GM21528 (cell line): ENCODE data around the gene HLCS.

Experiments used
- ATAC-seq: cut with Tn5 transposase; IDR thresholded peaks from one replicate; pipeline ENCODE4 v1.9.1; 2021; ENCODE audit warnings: mild to moderate bottlenecking, moderate library complexity; ENCODE audit not compliant: unreplicated experiment, low FRiP score

Gene HLCS

DNA sequence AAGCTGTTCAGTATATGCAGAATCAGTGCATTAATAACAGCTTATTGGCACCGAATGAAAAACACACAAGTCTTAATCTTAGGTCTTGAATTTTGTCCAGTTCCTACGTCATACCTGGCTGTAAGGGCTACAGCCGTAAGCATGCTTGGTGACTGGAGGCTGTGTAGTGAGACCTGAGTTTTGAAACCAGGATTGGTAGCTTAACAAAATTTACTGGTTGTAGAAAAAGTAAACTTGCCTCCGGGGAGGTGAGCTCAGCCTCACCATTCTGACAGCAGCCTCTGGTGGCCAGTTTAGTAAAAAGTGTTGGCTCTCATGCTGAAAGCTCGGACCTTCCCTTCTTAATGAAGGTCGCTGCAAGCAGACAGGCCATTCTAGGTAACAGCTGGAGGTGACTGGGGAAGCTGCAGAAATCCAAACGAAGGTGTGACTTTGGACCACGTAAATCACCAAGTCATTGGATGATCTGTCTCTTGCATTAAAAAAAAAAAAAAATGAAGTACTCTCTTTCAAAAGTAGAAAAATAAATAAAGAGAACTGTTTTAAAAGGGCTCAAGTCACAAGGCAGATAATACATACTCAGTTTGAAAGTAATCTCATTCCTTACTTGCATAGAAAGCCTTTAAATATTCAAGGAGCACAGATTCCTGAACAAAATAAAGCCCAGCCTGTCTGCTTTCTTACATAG lies 48.9 kb downstream of the HLCS start:
- no peak for ATAC-seq

DNA sequence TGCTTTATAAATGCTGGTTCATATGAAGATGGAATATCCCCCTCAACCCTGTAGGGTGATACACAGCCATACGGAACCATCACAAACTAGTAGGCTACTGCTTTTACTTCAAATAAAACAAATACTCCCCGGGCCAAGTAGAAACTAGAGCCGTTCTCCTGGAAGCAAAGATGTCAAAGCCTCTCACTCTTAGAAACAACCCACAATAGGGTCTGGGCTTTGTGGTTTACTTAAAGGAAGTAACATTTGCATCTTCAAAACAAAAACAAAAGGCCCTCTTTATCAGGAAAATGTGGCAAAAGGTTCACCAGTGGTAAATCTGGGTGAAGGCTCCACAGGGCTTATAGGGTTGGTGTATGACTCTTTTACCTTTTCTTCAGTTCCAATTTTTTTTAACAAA lies 49.8 kb downstream of the HLCS start:
- no peak for ATAC-seq

DNA sequence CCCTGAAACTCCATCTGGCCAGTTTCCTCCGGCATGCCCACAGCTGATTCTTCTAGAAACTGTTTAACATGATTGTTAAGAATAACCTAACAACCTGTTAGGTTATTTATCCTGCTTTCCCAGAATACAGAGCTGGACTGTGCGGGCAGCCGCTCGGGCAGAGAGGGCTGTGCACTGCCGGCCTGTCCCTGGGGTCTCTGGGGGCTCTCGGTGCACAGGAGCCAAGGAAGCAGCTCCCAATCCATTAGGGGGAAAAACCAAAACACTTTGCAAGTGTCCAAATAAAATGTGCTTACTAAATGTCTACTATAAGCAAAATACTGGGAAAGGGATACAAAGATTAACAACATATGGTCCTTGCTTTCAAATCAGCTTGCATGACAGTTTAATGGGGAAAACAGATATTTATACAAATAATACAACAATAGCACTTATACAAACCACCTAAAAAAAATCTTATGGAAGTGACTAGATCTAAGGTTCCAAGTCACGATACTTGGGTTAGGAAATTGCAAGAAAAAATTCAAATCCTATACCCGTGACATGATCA lies 50.7 kb downstream of the HLCS start:
- ATAC-seq = no peak

DNA sequence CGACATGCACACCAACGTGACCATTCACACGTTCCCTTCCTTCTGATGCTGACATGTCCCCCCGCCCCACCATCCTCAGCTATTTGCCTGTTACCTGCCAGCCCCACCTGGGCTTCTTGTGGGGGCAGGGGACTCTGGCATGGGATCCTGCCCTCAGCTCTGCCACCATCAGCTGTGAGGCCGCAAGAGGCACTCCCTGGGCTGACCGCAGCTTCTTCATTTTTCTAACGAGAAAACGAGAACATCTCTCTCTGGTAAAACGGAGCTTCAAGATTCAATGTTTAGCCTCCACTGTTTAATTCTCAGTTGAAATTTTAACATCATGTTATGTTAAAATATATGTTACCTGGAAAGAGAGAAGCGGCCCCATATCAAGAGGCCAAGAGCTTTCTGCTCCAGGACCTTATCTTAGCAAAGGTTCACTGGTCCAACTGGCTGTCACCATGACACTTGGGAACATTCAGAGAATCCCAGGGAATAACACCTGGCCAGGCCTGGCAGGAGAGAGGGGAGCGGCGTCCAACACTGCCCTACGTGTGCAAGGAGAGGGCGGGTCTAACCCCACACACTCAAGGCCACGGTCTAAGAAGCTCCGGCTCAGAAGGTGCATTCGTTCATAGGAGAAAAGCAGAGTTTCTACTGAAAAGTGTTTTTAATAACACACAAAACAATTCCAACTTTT lies 51.3 kb downstream of the HLCS start:
- no peak for ATAC-seq

DNA sequence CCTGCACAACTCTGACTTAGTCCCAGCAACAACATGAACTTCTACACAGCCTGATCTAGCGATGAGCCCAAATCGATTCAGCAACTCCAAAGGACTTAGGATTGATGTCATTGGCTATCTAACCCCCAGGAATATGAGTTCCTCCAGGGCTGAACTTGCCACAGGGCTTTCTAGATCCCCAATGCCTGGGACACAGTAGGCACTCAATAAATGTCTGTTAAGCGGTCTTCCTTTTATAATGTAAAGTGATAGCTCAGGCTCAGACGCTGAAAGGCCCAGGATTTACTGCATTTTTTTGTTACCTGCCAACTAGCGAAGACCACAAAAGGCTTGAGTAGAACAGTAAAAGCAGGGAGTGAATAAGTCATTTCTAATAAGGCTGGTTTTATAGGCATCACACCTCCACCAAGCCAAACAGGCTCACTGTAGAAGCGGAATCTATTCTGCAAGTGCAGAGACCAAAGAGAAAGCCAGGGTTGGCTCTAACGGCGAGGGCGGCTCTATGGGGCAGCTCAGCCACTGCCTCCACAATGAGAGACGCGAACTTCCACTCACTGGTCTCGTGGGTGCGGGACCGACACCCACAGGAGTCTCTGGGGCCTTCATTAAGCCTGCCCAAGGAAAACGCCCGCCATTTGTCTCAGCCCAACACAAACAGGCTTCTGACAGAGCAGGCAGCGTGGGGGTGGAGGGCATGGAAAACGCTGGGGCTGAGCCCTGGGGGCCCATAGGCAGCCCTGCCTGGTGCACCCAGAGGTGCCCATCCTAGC lies 52.0 kb downstream of the HLCS start:
- no peak for ATAC-seq

DNA sequence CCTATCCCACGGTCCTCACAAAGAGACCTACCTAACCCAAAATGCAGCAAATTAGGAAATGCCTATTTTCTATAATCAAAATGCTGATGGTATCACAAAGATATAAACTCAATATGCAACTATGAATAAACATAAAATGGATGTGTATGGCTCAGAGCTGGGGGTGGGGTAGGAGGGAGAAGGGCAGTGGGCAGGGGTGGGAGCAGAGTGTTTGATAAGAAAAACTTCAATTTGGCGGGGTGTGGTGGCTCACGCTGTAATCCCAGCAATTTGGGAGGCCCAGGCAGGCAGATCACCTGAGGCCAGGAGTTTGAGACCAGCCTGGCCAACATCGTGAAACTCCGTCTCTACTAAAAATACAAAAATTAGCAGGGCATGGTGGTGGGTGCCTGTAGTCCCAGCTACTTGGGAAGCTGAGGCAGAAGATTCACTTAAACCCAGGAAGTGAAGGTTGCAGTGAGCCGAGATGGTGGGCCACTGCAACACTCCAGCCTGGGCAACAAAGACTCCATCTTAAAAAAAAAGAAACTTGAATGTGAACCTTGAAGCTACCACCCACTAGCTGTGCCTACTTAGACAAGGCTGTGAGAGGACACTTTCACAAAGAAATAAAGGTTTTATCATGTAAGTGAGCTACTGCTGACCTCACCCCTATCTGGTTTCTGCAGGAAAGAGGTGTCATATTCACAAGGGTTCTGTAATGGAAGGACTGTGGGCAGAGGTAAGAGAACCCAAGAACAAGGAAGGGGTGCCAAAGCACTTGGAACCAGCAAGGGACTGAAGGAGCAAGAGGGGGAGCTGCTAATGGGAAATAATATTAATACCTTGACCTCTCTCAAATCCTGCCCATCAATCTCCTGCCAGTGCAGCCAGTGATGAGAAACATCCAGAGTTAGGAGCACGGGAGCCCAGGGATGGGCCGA lies 53.0 kb downstream of the HLCS start:
- no peak for ATAC-seq

DNA sequence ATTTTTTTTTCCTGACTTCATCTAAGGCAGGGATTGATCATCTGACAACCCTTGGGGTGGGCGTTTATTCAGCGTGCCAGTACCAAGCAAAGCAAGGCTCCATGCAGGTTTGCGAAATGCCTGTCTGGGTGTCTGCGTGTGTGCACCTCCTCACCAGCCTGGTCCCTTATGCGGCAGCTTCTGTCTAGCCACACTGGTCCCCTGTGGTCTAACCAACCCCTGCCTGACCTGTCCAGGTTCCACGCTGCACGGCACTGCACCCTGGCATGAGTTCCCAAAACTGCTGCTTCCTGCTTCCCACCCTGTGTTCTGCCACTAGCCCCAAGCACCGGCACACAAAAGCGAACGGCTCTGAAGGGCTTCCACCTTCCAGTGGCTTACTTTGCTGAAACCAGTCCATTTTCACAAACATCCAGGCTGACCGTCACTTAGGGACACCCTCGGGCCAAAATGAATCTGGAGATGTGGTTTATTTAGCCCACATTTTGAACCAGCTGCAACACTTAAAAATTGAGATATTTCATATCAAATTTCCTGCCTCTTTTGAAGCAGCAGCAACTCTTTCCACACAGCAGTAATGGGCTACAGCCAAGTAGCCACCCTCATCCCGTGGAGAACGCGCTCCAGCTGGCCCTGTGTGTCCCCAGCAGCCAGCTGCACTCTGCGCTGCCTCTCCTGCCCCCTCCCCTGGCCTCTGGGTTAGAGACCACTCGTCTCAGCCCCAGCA lies 55.7 kb downstream of the HLCS start:
- ATAC-seq = no peak

DNA sequence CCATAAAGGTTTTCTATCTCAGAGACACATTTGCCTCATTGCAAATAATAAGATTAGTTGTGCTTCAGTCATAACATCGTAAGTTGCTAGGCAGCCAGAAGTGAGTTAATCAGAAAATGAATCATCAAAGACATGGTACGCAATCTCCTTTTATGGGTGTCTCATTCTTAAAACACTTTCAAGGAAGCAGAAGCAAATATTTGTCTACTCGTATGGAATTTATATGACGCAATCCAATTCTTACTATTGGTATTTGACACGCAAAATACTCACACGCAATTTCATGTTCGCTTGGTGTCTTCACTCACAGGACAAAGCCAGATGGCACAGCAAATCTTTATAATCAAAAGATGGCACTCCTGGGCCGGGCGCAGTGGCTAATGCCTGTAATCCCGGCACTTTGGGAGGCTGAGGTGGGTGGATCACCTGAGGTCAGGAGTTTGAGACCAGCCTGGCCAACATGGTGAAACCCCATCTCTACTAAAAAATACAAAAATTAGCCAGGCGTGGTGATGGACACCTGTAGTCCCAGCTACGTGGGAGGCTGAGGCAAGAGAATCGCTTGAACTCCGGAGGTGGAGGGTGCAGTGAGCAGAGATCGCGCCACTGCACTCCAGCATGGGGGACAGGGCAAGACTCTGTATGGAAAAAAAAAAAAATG lies 56.4 kb downstream of the HLCS start:
- no peak for ATAC-seq

DNA sequence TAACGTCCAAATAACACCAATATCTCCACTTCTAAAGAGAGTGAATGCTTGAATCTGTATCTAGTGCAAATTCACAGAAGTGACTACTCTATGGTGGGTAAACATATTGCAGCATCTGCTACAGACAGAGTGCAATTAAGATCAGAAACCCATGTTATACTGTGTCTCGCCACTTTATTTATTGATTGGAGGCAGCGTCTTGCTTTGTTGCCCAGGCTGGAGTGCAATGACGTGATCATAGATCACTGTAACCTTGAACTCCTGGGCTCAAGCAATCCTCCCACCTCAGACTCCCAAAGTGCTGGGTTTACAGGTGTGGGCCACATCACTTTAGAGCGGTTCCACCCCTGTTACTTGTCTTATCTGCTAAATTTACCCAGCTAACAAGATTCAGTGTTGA lies 57.0 kb downstream of the HLCS start:
- no peak for ATAC-seq

DNA sequence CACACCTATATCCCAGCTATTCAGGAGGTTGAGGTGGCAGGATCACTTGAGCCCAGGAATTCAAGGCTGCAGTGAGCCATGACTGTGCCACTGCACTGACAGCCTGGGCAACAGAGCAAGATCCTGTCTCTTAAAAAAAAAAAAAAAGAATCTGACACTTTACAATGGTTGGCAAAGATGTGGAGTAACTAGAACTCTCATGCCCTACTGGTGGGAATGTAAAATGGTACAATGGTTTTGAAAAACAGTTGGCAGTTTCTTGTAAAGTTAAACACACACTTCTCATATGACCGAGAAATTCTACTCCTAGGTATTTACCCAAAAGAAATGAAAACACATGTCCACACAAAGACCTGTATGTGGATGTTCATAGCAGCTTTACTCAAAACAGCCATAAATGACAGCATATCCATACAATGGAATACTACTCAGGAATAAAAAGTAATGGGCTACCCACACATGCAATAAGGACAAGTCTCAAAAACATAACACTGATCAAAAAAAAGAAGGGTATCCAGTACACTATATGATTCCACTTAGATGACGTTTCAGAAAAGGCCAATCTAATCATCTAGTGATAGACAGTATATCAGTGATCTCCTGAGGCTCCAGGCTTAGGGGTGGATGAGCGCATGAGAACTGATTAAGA lies 58.1 kb downstream of the HLCS start:
- no peak for ATAC-seq

DNA sequence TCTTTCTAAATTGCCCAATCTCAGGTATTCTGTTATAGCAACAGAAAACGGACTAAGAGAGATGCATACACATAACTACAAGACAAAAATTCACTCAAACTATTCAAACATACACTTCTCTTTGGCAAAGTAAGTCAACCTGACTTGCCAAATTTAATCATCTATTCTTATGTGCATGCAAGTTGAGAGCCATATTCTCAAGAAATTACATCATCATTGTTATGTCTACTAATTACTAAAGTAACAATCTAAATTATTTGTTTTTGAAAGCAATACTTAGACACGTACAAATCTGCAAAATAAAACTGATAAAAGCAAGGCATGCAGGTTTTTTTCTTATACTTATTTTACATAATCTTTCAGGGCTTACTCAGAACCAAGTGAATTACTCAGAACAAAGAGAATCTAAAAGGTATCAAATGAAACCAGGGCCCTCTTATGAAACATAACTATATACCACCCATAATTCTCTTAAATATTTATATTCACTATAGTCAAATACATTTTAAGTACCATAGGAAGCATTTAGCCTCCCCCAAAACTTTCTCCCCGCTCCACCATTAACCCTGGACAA lies 62.3 kb downstream of the HLCS start:
- no peak for ATAC-seq

DNA sequence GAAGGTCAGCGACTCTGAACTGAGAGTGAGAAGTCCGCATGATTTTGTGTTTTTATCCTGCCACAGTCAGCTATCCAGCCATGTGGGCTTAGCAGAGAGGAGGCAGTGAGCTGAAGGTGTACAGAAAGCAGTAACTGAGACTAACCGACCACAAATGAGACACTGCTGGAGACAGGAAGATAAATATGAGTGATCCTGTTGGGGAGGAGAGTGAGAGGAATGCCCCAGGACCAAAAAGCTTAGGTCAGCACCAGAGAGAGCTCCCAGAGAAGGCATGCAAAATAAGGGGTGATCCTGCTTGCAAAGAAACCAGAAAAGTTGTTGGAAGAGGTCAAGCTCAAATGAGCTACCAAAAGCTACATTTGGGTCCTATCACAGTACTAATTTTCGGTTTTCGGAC lies 63.7 kb downstream of the HLCS start:
- no peak for ATAC-seq

DNA sequence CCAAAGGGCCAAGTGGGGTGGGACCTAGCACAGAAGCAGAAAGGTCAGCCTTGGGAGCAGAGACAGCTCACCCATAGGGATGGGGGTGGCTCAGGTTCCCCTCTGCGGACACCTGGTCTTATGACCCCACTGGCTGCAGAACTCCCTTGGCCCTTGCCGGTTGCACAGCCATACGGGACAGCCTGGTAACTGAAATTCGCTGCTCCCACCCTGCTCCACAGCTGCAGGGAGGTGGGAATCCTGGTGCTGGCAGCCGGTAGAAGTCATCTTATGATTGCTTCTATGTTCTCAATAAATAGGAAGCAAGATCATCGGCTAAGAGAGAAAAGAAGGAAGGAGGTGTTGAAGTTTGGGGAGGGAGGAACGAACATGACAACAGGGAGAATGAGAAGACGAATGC lies 64.1 kb downstream of the HLCS start:
- ATAC-seq = no peak

DNA sequence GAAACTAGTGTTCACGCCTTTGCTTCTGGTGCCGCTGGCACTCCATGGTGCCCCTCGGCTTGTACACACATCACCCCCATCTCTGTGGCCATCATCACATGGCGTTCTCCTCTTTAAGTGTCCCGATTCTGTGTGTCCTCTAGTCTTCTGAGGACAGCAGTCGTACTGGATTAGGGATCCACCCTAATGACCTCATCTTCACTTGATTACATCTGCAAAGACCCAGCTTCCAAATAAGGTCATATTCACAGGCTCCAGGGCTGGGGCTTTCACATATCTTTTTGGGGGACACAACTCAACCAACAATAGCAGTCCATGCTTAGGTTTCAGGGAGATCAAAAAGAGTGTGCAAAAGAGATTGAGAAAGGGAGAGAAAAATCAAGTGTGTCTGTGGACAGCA lies 64.9 kb downstream of the HLCS start:
- ATAC-seq = no peak

DNA sequence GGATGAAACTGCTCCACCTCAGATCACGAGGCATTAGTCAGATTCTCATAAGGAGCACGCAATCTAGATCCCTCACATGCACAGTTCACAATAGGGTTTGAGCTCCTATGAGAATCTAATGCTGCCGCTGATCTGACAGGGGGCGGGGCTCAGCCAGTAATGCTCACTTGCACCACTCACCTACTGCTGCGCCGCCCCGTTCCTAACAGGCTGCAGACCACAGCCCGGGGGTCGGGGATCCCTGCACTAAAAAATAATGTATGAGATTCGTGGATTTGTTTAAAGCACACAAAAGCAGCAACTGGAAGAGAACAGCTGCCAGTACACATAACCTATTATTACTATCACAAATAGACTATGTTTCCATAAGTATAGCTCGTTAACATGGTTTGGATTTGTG lies 72.9 kb downstream of the HLCS start:
- ATAC-seq = no peak

DNA sequence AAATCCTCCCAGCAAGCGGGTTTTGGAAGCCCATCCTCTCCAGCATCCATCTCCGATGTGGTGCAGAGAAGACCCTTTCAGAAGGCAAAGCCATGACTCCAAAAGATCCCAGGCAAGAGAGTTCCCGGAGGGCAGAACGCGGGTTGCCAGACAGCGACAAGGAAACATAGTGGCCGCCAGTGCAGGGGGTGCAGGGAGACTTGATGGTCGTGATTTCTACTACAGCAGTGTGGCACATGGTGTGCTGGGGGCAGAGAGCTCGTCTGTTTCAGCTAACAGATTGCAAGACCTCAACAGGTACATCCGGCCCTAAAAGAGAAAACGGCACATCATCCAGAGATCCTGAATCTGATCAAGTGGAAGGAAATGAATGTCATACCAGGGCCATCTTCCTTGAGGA lies 74.3 kb downstream of the HLCS start:
- ATAC-seq = no peak

DNA sequence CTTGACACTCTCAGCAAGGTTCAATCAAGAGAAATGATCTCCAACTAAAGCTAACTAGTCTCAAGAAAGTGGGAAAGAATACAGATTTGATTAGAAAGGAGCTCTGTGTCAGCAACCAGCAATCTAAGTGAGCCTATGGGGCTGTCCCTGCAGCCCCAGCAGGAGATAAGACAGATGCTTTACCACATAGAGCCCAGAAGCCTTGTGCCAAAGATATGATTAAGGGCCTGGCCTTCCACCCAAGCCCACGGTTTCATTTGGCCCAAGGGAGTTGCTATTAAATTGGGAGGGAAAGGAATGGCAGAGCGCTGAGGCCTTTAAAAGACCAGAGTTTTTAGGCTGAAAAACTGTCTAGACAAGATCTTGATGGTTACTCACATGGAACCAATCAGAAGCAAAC lies 74.8 kb downstream of the HLCS start:
- ATAC-seq = no peak

DNA sequence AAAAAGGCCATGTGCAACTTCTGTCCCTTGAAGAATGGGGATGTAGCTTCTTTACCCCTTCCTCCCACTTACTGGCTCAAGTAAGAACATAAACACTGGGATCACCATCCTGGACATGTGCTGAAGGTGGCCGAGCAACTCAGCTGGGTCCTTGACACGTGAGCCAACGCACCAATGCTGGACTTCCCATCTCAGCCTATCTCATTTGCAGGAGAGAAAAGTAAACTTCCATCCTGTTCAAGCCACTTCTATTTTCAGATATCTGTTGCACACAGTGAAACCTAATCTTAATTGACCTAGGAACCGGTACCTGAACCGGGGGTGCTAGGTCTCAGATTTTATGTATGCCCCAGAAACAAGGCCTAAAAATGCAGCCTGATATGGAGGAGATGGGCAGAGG lies 75.3 kb downstream of the HLCS start:
- no peak for ATAC-seq
